Measurements from ENCODE around the gene A1CF. TPM values are rescaled to one million over a fixed set of nuclear protein-coding genes. Genes with fewer than 3 reads are reported as not detected.
"Not testable (repeated sequence)": the region's sequence is repeated elsewhere in the genome, so short reads cannot be mapped to it uniquely, and the experiment has no call there.

The A1CF gene
- total RNA-seq, 1 donor from 2014 or later, result not detected

- ATAC-seq, result peak; percentile 51
These were observed 96.2 kb downstream of the A1CF start for GRCh38 chr10:50788951-50789945.

DNA sequence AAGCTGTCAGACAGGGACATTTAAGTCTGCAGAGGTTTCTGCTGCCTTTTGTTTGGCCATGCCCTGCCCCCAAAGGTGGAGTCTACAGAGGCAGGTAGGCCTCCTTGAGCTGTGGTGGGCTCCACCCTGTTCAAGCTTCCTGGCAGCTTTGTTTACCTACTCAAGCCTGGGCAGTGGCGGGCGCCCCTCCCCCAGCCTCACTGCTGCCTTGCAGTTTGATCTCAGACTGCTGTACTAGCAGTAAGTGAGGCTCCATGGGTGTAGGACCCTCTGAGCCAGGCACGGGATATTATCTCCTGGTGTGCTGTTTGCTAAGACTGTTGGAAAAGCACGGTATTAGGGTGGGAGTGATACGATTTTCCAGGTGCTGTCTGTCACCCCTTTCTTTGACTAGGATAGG, 97.5 kb downstream of the A1CF start:
- ATAC-seq, result not testable (repeated sequence)

DNA sequence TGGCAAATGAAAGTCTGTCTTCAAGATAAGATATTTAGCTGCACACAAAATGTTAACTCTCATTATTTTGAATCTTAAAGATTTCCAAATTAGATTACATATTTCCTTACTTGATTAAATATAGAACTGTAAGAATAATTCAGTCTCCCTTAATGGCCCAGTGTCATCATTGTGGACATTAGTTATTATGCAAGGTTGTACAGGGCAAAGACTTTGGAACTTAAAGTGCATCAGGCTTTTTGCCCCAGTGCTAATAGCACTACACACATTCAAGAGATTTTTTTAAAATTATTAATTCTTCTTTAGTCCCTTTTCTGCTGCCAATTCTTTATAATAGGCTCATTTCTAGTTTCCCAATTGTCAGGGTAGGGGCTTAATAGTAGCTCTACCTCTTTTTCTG, 103.4 kb downstream of the A1CF start:
- ATAC-seq, result not testable (repeated sequence)

DNA sequence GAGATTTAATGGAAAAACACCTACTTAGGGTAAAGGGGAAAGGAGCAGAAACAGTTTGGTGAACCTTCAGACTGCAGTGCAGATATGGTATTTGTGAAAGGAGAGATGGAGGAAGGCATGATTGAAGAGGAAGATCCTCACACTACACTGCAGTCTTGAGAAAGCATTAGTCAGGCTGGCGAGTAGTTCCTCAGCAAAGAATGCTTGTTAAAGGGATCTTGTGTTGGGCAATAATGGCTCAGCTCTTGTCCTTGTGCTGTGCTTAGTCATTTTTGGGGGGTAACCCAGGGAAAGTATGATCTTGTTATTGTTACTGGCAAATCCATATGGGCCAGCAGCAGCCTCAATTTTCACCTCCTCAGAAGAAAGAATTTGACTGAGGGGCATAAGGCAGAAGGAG, 105.4 kb downstream of the A1CF start:
- not testable (repeated sequence) for ATAC-seq

- not testable (repeated sequence) for ATAC-seq
These were observed 110.6 kb downstream of the A1CF start for GRCh38 chr10:50774868-50775267.

- ATAC-seq, result not testable (repeated sequence)
These were observed 113.4 kb downstream of the A1CF start for GRCh38 chr10:50772042-50772441.

- ATAC-seq, result not testable (repeated sequence)
These were observed 118.5 kb downstream of the A1CF start for GRCh38 chr10:50766774-50767513.

Other genes starting within 250 kb of the A1CF start
- 2.7 TPM for gene ASAH2B, start 145.7 kb downstream of the A1CF start, total RNA-seq
- 0.80 TPM for gene PRKG1, start 188.9 kb upstream of the A1CF start, total RNA-seq

All from esophagus mucosa (tissue), 1 donor.